ENCODE data around the gene SH3GL2.

Gene SH3GL2

GRCh38 chr9:17551023-17551422 lies 27.8 kb upstream of the SH3GL2 start:
- Histone ChIP-seq H3K4me3 (ENCODE audit: low read depth, low read length) (no peak overlapping the region), H3K9me3 (ENCODE audit: severe bottlenecking) (peaks cover 6% of the 10 kb centered on the region), H3K27me3 (ENCODE audit: insufficient read depth, low read depth, severe bottlenecking) (no peaks in the 10 kb centered on the region), H3K27ac (no peak overlapping the region), H3K36me3 (no peaks in the 10 kb centered on the region)
- no peak for DNase-seq
- no peak for TF ChIP-seq CTCF (IDR thresholded peaks at IDR 0.05; ENCODE audit: low read depth, low read length)

GRCh38 chr9:17555362-17556054 lies 23.4 kb upstream of the SH3GL2 start:
- DNase-seq: no peak
- no peaks in the 10 kb centered on the region for H3K27me3 ChIP-seq (ENCODE audit: insufficient read depth, low read depth, severe bottlenecking)
- H3K4me3 ChIP-seq (ENCODE audit: low read depth, low read length): no peak overlapping the region
- H3K9me3 ChIP-seq (ENCODE audit: severe bottlenecking): no peaks in the 10 kb centered on the region
- no peak for TF ChIP-seq CTCF (IDR thresholded peaks at IDR 0.05; ENCODE audit: low read depth, low read length)
- H3K36me3 ChIP-seq: no peaks in the 10 kb centered on the region
- no peak overlapping the region for H3K27ac ChIP-seq

DNA sequence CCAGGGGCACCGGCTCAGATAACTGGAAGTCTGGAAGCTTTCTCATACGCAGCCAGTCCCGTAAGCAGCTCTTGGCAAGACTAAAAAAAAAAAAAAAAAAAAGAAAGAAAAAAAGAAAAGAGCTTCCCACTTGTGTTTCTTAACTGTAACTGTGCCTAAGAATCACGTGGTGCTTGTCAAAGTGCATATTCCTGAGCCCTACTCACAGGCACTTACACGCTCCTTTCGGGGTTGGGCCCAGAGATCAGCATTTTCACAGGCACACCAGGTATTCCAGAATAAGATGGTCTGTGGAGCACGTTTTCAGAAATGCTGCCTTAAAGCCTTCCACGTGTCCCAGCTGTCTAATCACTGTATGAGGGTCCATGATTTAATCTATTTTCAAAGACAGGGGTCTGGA lies 22.6 kb upstream of the SH3GL2 start:
- TF ChIP-seq CTCF (IDR thresholded peaks at IDR 0.05; ENCODE audit: low read depth, low read length): no peak
- Histone ChIP-seq H3K27ac (no peak overlapping the region), H3K4me3 (ENCODE audit: low read depth, low read length) (no peak overlapping the region), H3K36me3 (no peaks in the 10 kb centered on the region), H3K27me3 (ENCODE audit: insufficient read depth, low read depth, severe bottlenecking) (no peaks in the 10 kb centered on the region), H3K9me3 (ENCODE audit: severe bottlenecking) (no peaks in the 10 kb centered on the region)
- DNase-seq: no peak

GRCh38 chr9:17556935-17557334 lies 21.9 kb upstream of the SH3GL2 start:
- no peak overlapping the region for H3K27ac ChIP-seq
- H3K36me3 ChIP-seq: no peaks in the 10 kb centered on the region
- no peak for TF ChIP-seq CTCF (IDR thresholded peaks at IDR 0.05; ENCODE audit: low read depth, low read length)
- no peak overlapping the region for H3K4me3 ChIP-seq (ENCODE audit: low read depth, low read length)
- no peak for DNase-seq
- H3K27me3 ChIP-seq (ENCODE audit: insufficient read depth, low read depth, severe bottlenecking): no peaks in the 10 kb centered on the region
- no peaks in the 10 kb centered on the region for H3K9me3 ChIP-seq (ENCODE audit: severe bottlenecking)

- DNase-seq: no peak
- no peak for TF ChIP-seq CTCF (IDR thresholded peaks at IDR 0.05; ENCODE audit: low read depth, low read length)
- no peaks in the 10 kb centered on the region for H3K36me3 ChIP-seq
These were observed 7.0 kb upstream of the SH3GL2 start for GRCh38 chr9:17571825-17572224.

DNA sequence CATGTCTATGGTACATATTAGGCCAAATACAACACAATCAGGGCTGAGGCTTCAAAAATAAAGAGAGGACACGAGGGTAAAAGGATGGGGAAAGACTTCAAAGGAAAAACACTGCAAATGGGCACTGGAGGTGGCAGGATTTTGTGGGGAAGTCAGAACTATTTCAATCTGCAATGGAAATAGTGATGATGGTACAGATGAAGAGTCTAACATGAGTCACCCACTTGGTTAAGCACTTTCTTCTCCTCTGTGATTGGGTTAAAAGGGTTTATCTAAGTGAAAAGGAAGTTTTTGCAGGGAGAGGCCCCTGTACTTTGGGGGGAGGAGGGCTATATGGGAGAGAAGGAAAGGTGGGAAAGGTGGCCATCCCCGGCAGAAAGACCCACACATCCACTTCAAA lies 4.5 kb upstream of the SH3GL2 start:
- Histone ChIP-seq H3K9me3 (ENCODE audit: severe bottlenecking) (no peaks in the 10 kb centered on the region), H3K27ac (no peak overlapping the region), H3K4me3 (ENCODE audit: low read depth, low read length) (no peak overlapping the region), H3K36me3 (no peaks in the 10 kb centered on the region), H3K27me3 (ENCODE audit: insufficient read depth, low read depth, severe bottlenecking) (no peaks in the 10 kb centered on the region)
- TF ChIP-seq CTCF (IDR thresholded peaks at IDR 0.05; ENCODE audit: low read depth, low read length): no peak
- no peak for DNase-seq

More at GRCh38 chr9:17571825-17572224, 7.0 kb upstream of the SH3GL2 start:
- Histone ChIP-seq H3K9me3 (ENCODE audit: severe bottlenecking) (no peaks in the 10 kb centered on the region), H3K27me3 (ENCODE audit: insufficient read depth, low read depth, severe bottlenecking) (no peaks in the 10 kb centered on the region), H3K27ac (no peak overlapping the region), H3K4me3 (ENCODE audit: low read depth, low read length) (no peak overlapping the region)
